Measurements from ENCODE around the gene MIF. TPM values are rescaled to one million over a fixed set of nuclear protein-coding genes. Genes with fewer than 3 reads are reported as not detected.
A peak's percentile ranks its signal among the peaks of the same experiment; 100 is the strongest.

Gene MIF
- total RNA-seq: 1,000 to 10,000 TPM; 1,250 to 1,556 TPM

GRCh38 chr22:23893945-23894709 is at the start of gene MIF:
MIF (plus strand) TSS chr22:23894383; CDS start chr22:23894475, 92 bp downstream.
- ATAC-seq (replicated peaks): peak; percentile 89
- Mint-ChIP-seq H3K27me3 (no peaks in the 10 kb centered on the region), H3K27ac (peak within 1 kb of the TSS; percentile 98), H3K36me3 (ENCODE audit: low read depth) (peaks cover 49% of the 10 kb centered on the region), H3K4me3 (peak within 1 kb of the TSS; percentile 97), H3K4me1 (peaks cover 10% of the 10 kb centered on the region), H3K9me3 (no peaks in the 10 kb centered on the region)

DNA sequence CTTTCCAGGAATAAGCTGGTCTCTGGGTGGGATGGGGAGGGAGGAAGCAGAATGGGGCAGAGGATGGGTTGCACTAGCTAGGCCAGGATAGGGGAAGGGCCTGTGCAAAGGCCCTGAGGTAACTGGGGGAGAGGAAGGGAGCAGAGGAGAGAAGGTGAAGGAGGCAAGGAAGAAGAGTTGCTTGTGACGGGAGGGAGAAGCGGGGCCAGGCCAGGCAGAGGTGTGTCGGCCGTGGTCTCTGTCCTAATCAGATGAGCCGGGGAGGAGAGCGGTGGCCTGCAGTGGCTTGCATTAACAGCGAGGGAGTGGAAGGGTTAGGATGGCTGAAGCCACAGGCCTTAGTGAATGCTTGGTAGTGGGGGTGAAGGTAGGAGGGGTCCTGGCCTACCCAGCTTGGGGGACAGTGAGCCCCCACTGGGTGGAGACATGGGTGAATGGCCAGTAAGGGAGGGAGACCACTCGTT is 49.4 kb upstream of the MIF start:
- Mint-ChIP-seq H3K27ac (no peak overlapping the region), H3K4me1 (no peaks in the 10 kb centered on the region), H3K27me3 (peaks cover 4% of the 10 kb centered on the region), H3K4me3 (no peak overlapping the region), H3K9me3 (no peaks in the 10 kb centered on the region), H3K36me3 (ENCODE audit: low read depth) (no peaks in the 10 kb centered on the region)
- no peak for ATAC-seq (replicated peaks)

GRCh38 chr22:23845265-23846080 is 48.7 kb upstream of the MIF start:
- peaks cover 4% of the 10 kb centered on the region for H3K27me3 Mint-ChIP-seq
- no peaks in the 10 kb centered on the region for H3K4me1 Mint-ChIP-seq
- H3K36me3 Mint-ChIP-seq (ENCODE audit: low read depth): no peaks in the 10 kb centered on the region
- no peaks in the 10 kb centered on the region for H3K9me3 Mint-ChIP-seq
- no peak for ATAC-seq (replicated peaks)
- peak overlapping the region; percentile 81 for H3K27ac Mint-ChIP-seq
- H3K4me3 Mint-ChIP-seq: no peak overlapping the region

DNA sequence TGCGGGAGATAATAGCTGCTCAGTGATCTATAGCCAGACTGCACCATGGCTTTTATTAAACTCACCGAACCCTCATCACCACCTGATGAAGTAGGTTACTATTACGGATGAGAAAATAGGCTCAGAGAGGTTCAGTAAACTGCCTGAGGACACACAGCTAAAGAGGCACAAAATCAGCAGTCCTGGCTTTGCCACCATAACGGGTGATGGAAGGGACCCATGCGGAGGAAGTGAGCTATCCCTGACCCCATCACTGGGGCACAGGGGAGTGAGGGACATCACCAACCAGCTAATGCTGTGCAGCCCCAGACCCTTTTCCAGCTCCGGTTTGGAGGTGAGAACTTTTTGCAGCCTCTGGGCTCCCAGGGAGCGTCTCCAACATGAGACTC is 48.1 kb upstream of the MIF start:
- no peak overlapping the region for H3K4me3 Mint-ChIP-seq
- no peaks in the 10 kb centered on the region for H3K4me1 Mint-ChIP-seq
- H3K27me3 Mint-ChIP-seq: peaks cover 3% of the 10 kb centered on the region
- peak overlapping the region; percentile 81 for H3K27ac Mint-ChIP-seq
- no peaks in the 10 kb centered on the region for H3K36me3 Mint-ChIP-seq (ENCODE audit: low read depth)
- ATAC-seq (replicated peaks): no peak
- H3K9me3 Mint-ChIP-seq: no peaks in the 10 kb centered on the region

DNA sequence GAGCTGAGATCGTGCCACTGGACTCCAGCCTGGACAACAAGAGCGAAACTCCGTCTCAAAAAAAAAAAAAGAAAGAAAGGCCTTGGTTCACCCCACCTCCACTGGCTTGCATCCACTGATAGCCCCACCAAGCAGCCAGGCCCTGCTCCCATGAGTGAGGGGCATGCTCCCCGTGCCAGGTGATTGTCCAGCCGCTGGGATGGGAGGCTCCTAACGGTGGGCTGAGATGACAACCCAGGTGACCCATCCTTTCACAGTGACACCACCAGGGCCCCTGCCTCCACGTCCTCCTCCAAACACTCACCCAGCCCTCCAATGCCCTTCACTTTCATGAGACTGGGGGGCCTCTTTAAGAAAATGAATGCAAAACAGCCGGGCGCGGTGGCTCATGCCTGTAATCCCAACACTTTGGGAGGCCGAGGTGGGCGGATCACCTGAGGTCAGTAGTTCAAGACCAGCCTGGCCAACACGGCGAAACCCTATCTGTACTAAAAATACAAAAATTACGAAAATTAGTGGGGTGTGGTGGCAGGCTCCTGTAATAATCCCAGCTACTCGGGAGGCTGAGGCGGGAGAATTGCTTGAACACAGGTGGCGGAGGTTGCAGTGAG is 46.8 kb upstream of the MIF start:
- H3K27me3 Mint-ChIP-seq: no peaks in the 10 kb centered on the region
- no peaks in the 10 kb centered on the region for H3K36me3 Mint-ChIP-seq (ENCODE audit: low read depth)
- no peaks in the 10 kb centered on the region for H3K4me1 Mint-ChIP-seq
- H3K27ac Mint-ChIP-seq: no peak overlapping the region
- ATAC-seq (replicated peaks): no peak
- no peaks in the 10 kb centered on the region for H3K9me3 Mint-ChIP-seq
- no peak overlapping the region for H3K4me3 Mint-ChIP-seq

GRCh38 chr22:23847991-23848864 is 46.0 kb upstream of the MIF start:
- Mint-ChIP-seq H3K9me3 (no peaks in the 10 kb centered on the region), H3K27me3 (no peaks in the 10 kb centered on the region), H3K36me3 (ENCODE audit: low read depth) (no peaks in the 10 kb centered on the region), H3K27ac (no peak overlapping the region), H3K4me3 (no peak overlapping the region), H3K4me1 (no peaks in the 10 kb centered on the region)
- ATAC-seq (replicated peaks): no peak

GRCh38 chr22:23849009-23850006 is 44.9 kb upstream of the MIF start:
- Mint-ChIP-seq H3K4me1 (no peaks in the 10 kb centered on the region), H3K27ac (no peak overlapping the region), H3K36me3 (ENCODE audit: low read depth) (no peaks in the 10 kb centered on the region), H3K4me3 (no peak overlapping the region), H3K27me3 (no peaks in the 10 kb centered on the region), H3K9me3 (no peaks in the 10 kb centered on the region)
- ATAC-seq (replicated peaks): peak; percentile 91

- H3K27me3 Mint-ChIP-seq: no peaks in the 10 kb centered on the region
- ATAC-seq (replicated peaks): no peak
- peak overlapping the region; percentile 41 for H3K4me3 Mint-ChIP-seq
- no peaks in the 10 kb centered on the region for H3K9me3 Mint-ChIP-seq
- H3K27ac Mint-ChIP-seq: no peak overlapping the region
- H3K4me1 Mint-ChIP-seq: no peaks in the 10 kb centered on the region
- no peaks in the 10 kb centered on the region for H3K36me3 Mint-ChIP-seq (ENCODE audit: low read depth)
Measured at GRCh38 chr22:23850136-23850611, 44.0 kb upstream of the MIF start.

GRCh38 chr22:23856721-23857605 is 37.2 kb upstream of the MIF start:
- H3K36me3 Mint-ChIP-seq (ENCODE audit: low read depth): no peaks in the 10 kb centered on the region
- peak; percentile 63 for ATAC-seq (replicated peaks)
- no peaks in the 10 kb centered on the region for H3K9me3 Mint-ChIP-seq
- H3K4me3 Mint-ChIP-seq: peak overlapping the region; percentile 93
- no peaks in the 10 kb centered on the region for H3K27me3 Mint-ChIP-seq
- H3K27ac Mint-ChIP-seq: peak overlapping the region; percentile 88
- H3K4me1 Mint-ChIP-seq: peaks cover 11% of the 10 kb centered on the region

GRCh38 chr22:23857606-23858483 is 36.3 kb upstream of the MIF start, which contains the start of gene SLC2A11:
SLC2A11 (plus strand) TSS chr22:23857875; CDS start chr22:23858000, 125 bp downstream.
- H3K27me3 Mint-ChIP-seq: no peaks in the 10 kb centered on the region
- no peaks in the 10 kb centered on the region for H3K9me3 Mint-ChIP-seq
- peaks cover 11% of the 10 kb centered on the region for H3K4me1 Mint-ChIP-seq
- H3K27ac Mint-ChIP-seq: peak within 1 kb of the TSS; percentile 88
- ATAC-seq (replicated peaks): peak; percentile 96
- no peaks in the 10 kb centered on the region for H3K36me3 Mint-ChIP-seq (ENCODE audit: low read depth)
- H3K4me3 Mint-ChIP-seq: peak within 1 kb of the TSS; percentile 93

- Mint-ChIP-seq H3K4me1 (peaks cover 11% of the 10 kb centered on the region), H3K9me3 (no peaks in the 10 kb centered on the region), H3K27ac (peak overlapping the region; percentile 88), H3K4me3 (peak overlapping the region; percentile 93), H3K27me3 (no peaks in the 10 kb centered on the region), H3K36me3 (ENCODE audit: low read depth) (no peaks in the 10 kb centered on the region)
- ATAC-seq (replicated peaks): no peak
Measured at GRCh38 chr22:23858484-23858815, 35.7 kb upstream of the MIF start.

All from activated T-helper 17 cell treated with anti-CD3 and anti-CD28 coated beads, Interleukin-2, amount 50 U/mL, for 72 hours (primary cell).